ENCODE measurements around the gene COL25A1. TPM values are rescaled to one million over a fixed set of nuclear protein-coding genes. Genes with fewer than 3 reads are reported as not detected.

The COL25A1 gene
- total RNA-seq, 1 experiment from 2014 or later = not detected

GRCh38 chr4:109199585-109199984 is 102.9 kb downstream of the COL25A1 start:
- no peaks in the 10 kb centered on the region for H3K36me3 ChIP-seq (ENCODE audit: control insufficient read depth in 1 of 2, insufficient read depth in 2 of 2, low read length in 2 of 2)
- no peaks in the 10 kb centered on the region for H3K9me2 ChIP-seq (ENCODE audit: insufficient read depth)
- H3K4me1 ChIP-seq (ENCODE audit: control insufficient read depth in 1 of 2, insufficient read depth in 2 of 2, low read length in 2 of 2) = no peaks in the 10 kb centered on the region
- no peak overlapping the region for H2AFZ ChIP-seq (ENCODE audit: low read depth, low read length, poor library complexity, severe bottlenecking)
- no peaks in the 10 kb centered on the region for H3K79me2 ChIP-seq (ENCODE audit: insufficient read depth, low read length)
- POLR2A ChIA-PET = no interaction called here
- CTCF ChIA-PET = no interaction called here
- DNase-seq (ENCODE audit: low read depth, low spot score) (no peak), ATAC-seq (no peak)
- H3K4me2 ChIP-seq (ENCODE audit: low read length) = no peak overlapping the region
- no peak overlapping the region for H3K4me3 ChIP-seq (replicated peaks in 1 of 2; ENCODE audit: low read depth in 1 of 2, low read length in 2 of 2)
- H3K9ac ChIP-seq (ENCODE audit: low read length) = no peak overlapping the region
- H4K20me1 ChIP-seq (ENCODE audit: insufficient read depth) = no peaks in the 10 kb centered on the region
- intact Hi-C loops (cut with micrococcal nuclease) = no loop called here
- no TSS peak for BruUV-seq (replicated peaks)
- no peaks in the 10 kb centered on the region for H3K9me3 ChIP-seq (ENCODE audit: control insufficient read depth in 1 of 2, insufficient read depth in 1 of 2, low read depth in 1 of 2, low read length in 2 of 2)
- TF ChIP-seq SRF (IDR thresholded peaks at IDR 0.05; ENCODE audit: low read depth) (no peak), ZBTB33 (IDR thresholded peaks at IDR 0.05; ENCODE audit: extremely low read depth, insufficient replicate concordance, low read length) (no peak), TCF7L2 (IDR thresholded peaks at IDR 0.05; ENCODE audit: borderline replicate concordance, extremely low read depth, insufficient read depth, insufficient read length) (no peak), RAD21 (IDR thresholded peaks at IDR 0.05; ENCODE audit: low read depth) (no peak), FOSL1 (IDR thresholded peaks at IDR 0.05; ENCODE audit: low read depth) (no peak), POLR2A (IDR thresholded peaks at IDR 0.05; ENCODE audit: borderline replicate concordance, extremely low read depth, insufficient read depth, insufficient read length) (no peak), ELF1 (IDR thresholded peaks at IDR 0.05; ENCODE audit: borderline replicate concordance, low read depth) (no peak), EZH2phosphoT487 (IDR thresholded peaks at IDR 0.05; ENCODE audit: borderline replicate concordance) (no peak), CEBPB (IDR thresholded peaks at IDR 0.05; ENCODE audit: low read depth) (no peak), POLR2AphosphoS5 (IDR thresholded peaks at IDR 0.05; ENCODE audit: low read depth, low read length) (no peak), SIN3A (IDR thresholded peaks at IDR 0.05; ENCODE audit: low read depth) (no peak), YY1 (IDR thresholded peaks at IDR 0.05; ENCODE audit: extremely low read depth, insufficient replicate concordance, low read depth, low read length) (no peak), CBX3 (IDR thresholded peaks at IDR 0.05; ENCODE audit: low read depth) (no peak), JUND (IDR thresholded peaks at IDR 0.05) (no peak), SP1 (IDR thresholded peaks at IDR 0.05; ENCODE audit: low read depth) (no peak), ZNF274 (IDR thresholded peaks at IDR 0.05; ENCODE audit: low read depth, low read length) (no peak), EGR1 (IDR thresholded peaks at IDR 0.05; ENCODE audit: low read depth) (no peak)
- no peak overlapping the region for H3K27ac ChIP-seq (ENCODE audit: low read depth, low read length)
- RAD21 ChIA-PET (ENCODE audit: low non-redundant PET in 1 of 2, low total read pairs in 2 of 2, uncharacterized antibody in 2 of 2, unreplicated experiment in 2 of 2) = no interaction called here
- H3K27me3 ChIP-seq (ENCODE audit: insufficient read depth, low read length) = peaks cover 49% of the 10 kb centered on the region
